ENCODE measurements around the gene TRMT61B. TPM values are rescaled to one million over a fixed set of nuclear protein-coding genes. Genes with fewer than 3 reads are reported as not detected.

The TRMT61B gene
- total RNA-seq, 1 experiment from 2014 or later, result 24.0 TPM

GRCh38 chr2:28894470-28895188 is 24.5 kb upstream of the TRMT61B start, which contains the start of gene WDR43 (continued):
- TF ChIP-seq CREM (CRISPR knock-in tag; IDR thresholded peaks at IDR 0.05), result peak; percentile 81
- peak; percentile 72 for TF ChIP-seq HMGXB4 (CRISPR knock-in tag; IDR thresholded peaks at IDR 0.05)
- TF ChIP-seq KAT7 (CRISPR knock-in tag; IDR thresholded peaks at IDR 0.05; ENCODE audit: borderline replicate concordance), result peak; percentile 90; the same call in 1 of the 2 replicates
- TF ChIP-seq CBFB (CRISPR knock-in tag; IDR thresholded peaks at IDR 0.05; ENCODE audit: low read depth), result peak; percentile 61; the same call in 1 of the 2 replicates
- TF ChIP-seq ZSCAN18 (CRISPR knock-in tag; IDR thresholded peaks at IDR 0.05), result no peak
- TF ChIP-seq ZNF425 (CRISPR knock-in tag; conservative IDR thresholded peaks at IDR 0.05), result no peak
- peak; percentile 95 for TF ChIP-seq ARID4B (CRISPR knock-in tag; IDR thresholded peaks at IDR 0.05; ENCODE audit: borderline replicate concordance)
- peak; percentile 86; the same call in 1 of the 2 replicates for TF ChIP-seq ZNF219 (CRISPR knock-in tag; IDR thresholded peaks at IDR 0.05; ENCODE audit: borderline replicate concordance)
- TF ChIP-seq SMAD4 (CRISPR knock-in tag; IDR thresholded peaks at IDR 0.05), result peak; percentile 63; the same call in 1 of the 2 replicates
- TF ChIP-seq ZMAT4 (CRISPR knock-in tag; IDR thresholded peaks at IDR 0.05), result no peak

GRCh38 chr2:28893488-28893887 is 23.4 kb upstream of the TRMT61B start:
- no peak overlapping the region for H3K27ac Mint-ChIP-seq
- POLR2A ChIA-PET, result interaction anchor here (1.7 kb wide), 1 partner anchor 24 kb away, joined by 9 read pairs; the partner anchor contains the start of gene TRMT61B
- peaks cover 8% of the 10 kb centered on the region for H3K36me3 Mint-ChIP-seq
- ATAC-seq, result no peak
- peak overlapping the region; percentile 26; the same call in 1 of the 2 replicates for H3K4me3 Mint-ChIP-seq
- DNase-seq (ENCODE audit: low spot score), result no peak
- CTCF ChIA-PET, result no interaction called here
- H3K9me3 Mint-ChIP-seq, result no peaks in the 10 kb centered on the region
- no peaks in the 10 kb centered on the region for H3K27me3 Mint-ChIP-seq (ENCODE audit: low read depth)
- H3K4me1 Mint-ChIP-seq, result peaks cover 25% of the 10 kb centered on the region
- TF ChIP-seq MAX (CRISPR knock-in tag; IDR thresholded peaks at IDR 0.05), result no peak
- TF ChIP-seq ETV6 (CRISPR knock-in tag; IDR thresholded peaks at IDR 0.05), result no peak
- no peak for TF ChIP-seq TEAD4 (CRISPR knock-in tag; IDR thresholded peaks at IDR 0.05)
- TF ChIP-seq FOXP4 (CRISPR knock-in tag; IDR thresholded peaks at IDR 0.05), result no peak
- no peak for TF ChIP-seq IRF2 (CRISPR knock-in tag; IDR thresholded peaks at IDR 0.05; ENCODE audit: borderline replicate concordance, low read depth)
- TF ChIP-seq ZNF671 (CRISPR knock-in tag; IDR thresholded peaks at IDR 0.05), result no peak
- no peak for TF ChIP-seq ERG (CRISPR knock-in tag; IDR thresholded peaks at IDR 0.05)
- TF ChIP-seq ZBTB21 (CRISPR knock-in tag; IDR thresholded peaks at IDR 0.05; ENCODE audit: borderline replicate concordance), result no peak
